Measurements from ENCODE around the gene MYOM1. TPM values are rescaled to one million over a fixed set of nuclear protein-coding genes. Genes with fewer than 3 reads are reported as not detected.

Gene MYOM1
- total RNA-seq, 4 donors from 2014 or later, result 0.23 to 2.5 (median 0.52) TPM

DNA sequence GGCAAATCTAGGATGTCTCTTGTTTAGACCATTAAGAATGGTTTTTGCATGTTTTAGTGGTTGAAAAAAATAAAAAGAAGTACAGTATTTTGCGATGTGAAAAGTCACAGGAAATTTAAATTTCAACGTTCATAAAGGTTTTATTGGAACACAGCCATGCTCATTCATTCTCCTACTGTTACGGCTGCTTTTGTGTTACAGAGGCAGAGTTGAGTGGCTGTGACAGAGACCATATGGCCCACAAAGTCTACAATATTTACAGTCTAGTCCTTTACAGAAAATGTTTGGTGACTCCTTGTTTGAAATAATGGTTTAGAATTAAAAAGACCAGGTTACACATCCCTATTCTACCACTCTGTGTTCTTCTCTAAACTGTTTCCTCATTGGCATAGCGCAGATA is 48.1 kb downstream of the MYOM1 start:
- Histone ChIP-seq H3K27me3 (no peaks in the 10 kb centered on the region), H3K27ac (no peak overlapping the region), H3K9me3 (no peaks in the 10 kb centered on the region), H3K4me3 (no peak overlapping the region), H3K4me1 (peaks cover 0 to 7% (median 0%) of the 10 kb centered on the region in 3 donors), H3K36me3 (no peaks in the 10 kb centered on the region)
- no peak for DNase-seq
- intact Hi-C loops (cut with DNase I), result no loop called here
- 33 to 57% methylated on average over 4 of the region's 4 CpGs for WGBS, 2 donors
- TF ChIP-seq POLR2A (IDR thresholded peaks at IDR 0.05), result no peak
- TF ChIP-seq, protein P1, sequence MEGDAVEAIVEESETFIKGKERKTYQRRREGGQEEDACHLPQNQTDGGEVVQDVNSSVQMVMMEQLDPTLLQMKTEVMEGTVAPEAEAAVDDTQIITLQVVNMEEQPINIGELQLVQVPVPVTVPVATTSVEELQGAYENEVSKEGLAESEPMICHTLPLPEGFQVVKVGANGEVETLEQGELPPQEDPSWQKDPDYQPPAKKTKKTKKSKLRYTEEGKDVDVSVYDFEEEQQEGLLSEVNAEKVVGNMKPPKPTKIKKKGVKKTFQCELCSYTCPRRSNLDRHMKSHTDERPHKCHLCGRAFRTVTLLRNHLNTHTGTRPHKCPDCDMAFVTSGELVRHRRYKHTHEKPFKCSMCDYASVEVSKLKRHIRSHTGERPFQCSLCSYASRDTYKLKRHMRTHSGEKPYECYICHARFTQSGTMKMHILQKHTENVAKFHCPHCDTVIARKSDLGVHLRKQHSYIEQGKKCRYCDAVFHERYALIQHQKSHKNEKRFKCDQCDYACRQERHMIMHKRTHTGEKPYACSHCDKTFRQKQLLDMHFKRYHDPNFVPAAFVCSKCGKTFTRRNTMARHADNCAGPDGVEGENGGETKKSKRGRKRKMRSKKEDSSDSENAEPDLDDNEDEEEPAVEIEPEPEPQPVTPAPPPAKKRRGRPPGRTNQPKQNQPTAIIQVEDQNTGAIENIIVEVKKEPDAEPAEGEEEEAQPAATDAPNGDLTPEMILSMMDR (IDR thresholded peaks at IDR 0.05), result no peak

- intact Hi-C loops (cut with DNase I), result no loop called here
- no peaks in the 10 kb centered on the region for H3K9me3 ChIP-seq
- no peak for DNase-seq
- H3K27ac ChIP-seq, result no peak overlapping the region
- H3K4me1 ChIP-seq, result peaks cover 0 to 7% (median 0%) of the 10 kb centered on the region in 3 donors
- no peak overlapping the region for H3K4me3 ChIP-seq
- whole genome bisulfite sequencing, 2 donors, result 76 to 78% methylated on average over 6 of the region's 6 CpGs
- H3K36me3 ChIP-seq, result no peaks in the 10 kb centered on the region
- H3K27me3 ChIP-seq, result no peaks in the 10 kb centered on the region
- TF ChIP-seq, protein P1 (IDR thresholded peaks at IDR 0.05), result no peak
- no peak for TF ChIP-seq POLR2A (IDR thresholded peaks at IDR 0.05)
Observed at GRCh38 chr18:3170441-3171161, 49.2 kb downstream of the MYOM1 start.

DNA sequence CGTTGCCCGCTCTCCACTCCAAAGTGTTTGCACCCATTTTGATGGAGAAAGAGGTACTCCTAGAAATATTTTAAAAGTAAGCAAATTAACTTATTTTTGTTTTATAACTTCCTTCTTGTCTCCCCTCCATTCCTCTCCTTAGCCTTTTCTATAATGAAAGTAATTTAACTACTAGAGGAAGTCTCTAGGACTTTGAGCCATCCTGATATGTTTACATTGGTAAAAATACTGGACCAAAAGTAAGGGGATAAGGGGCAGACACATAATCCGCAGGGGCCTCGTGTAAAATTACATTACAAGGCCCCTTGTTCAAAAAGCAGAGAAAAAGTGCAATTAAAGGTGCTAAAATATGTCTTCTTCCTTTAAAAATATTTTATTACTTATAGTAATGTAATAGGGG is 55.4 kb downstream of the MYOM1 start:
- H3K4me1 ChIP-seq, result no peaks in the 10 kb centered on the region
- no peak overlapping the region for H3K4me3 ChIP-seq
- no peak overlapping the region for H3K27ac ChIP-seq
- intact Hi-C loops (cut with DNase I), result no loop called here
- H3K36me3 ChIP-seq, result no peaks in the 10 kb centered on the region
- WGBS, 2 donors, result 71 to 77% methylated on average over 4 of the region's 4 CpGs
- no peak for DNase-seq
- H3K9me3 ChIP-seq, result no peaks in the 10 kb centered on the region
- no peak for TF ChIP-seq POLR2A (IDR thresholded peaks at IDR 0.05)
- TF ChIP-seq, protein P1 (IDR thresholded peaks at IDR 0.05), result no peak
- H3K27me3 ChIP-seq, result no peaks in the 10 kb centered on the region

GRCh38 chr18:3163968-3164367 is 55.8 kb downstream of the MYOM1 start:
- Histone ChIP-seq H3K9me3 (no peaks in the 10 kb centered on the region), H3K4me1 (no peaks in the 10 kb centered on the region), H3K4me3 (no peak overlapping the region), H3K27ac (no peak overlapping the region), H3K36me3 (no peaks in the 10 kb centered on the region), H3K27me3 (no peaks in the 10 kb centered on the region)
- TF ChIP-seq POLR2A (IDR thresholded peaks at IDR 0.05), result no peak
- TF ChIP-seq, protein P1 (IDR thresholded peaks at IDR 0.05), result no peak
- intact Hi-C loops (cut with DNase I), result no loop called here
- WGBS, 2 donors, result 69 to 71% methylated on average over 5 of the region's 5 CpGs
- DNase-seq, result no peak

GRCh38 chr18:3162181-3162580 is 57.6 kb downstream of the MYOM1 start:
- Histone ChIP-seq H3K9me3 (no peaks in the 10 kb centered on the region), H3K27ac (peak overlapping the region in 1 of 4 donors; percentile 23), H3K27me3 (no peaks in the 10 kb centered on the region), H3K4me1 (no peaks in the 10 kb centered on the region), H3K36me3 (no peaks in the 10 kb centered on the region), H3K4me3 (no peak overlapping the region)
- TF ChIP-seq, protein P1 (IDR thresholded peaks at IDR 0.05), result no peak
- TF ChIP-seq POLR2A (IDR thresholded peaks at IDR 0.05), result no peak
- no peak for DNase-seq
- WGBS, 2 donors, result 41 to 59% methylated on average over 3 of the region's 3 CpGs
- intact Hi-C loops (cut with DNase I), result no loop called here
